KMS-11 (cell line): ENCODE results near the gene PDK1.

ENCODE experiments used
- H2AFZ ChIP-seq: fragments of 200-600 bp; sonication (generic); 2 replicates; pipeline ENCODE4 v1.6.1; 2016; ENCODE audit warnings: antibody characterized with exemption, mixed run types, low read depth
- H3K27ac ChIP-seq: fragments of 200-600 bp; sonication (generic); 2 replicates; pipeline ENCODE4 v1.6.1; 2016; ENCODE audit warnings: mild to moderate bottlenecking, mixed run types
- H3K27me3 ChIP-seq: fragments of 200-600 bp; sonication (generic); 2 replicates; pipeline ENCODE4 v1.6.1; 2017; ENCODE audit warnings: mild to moderate bottlenecking, low read depth, mixed run types, moderate library complexity; ENCODE audit not compliant: insufficient read depth
- H3K36me3 ChIP-seq: fragments of 200-600 bp; sonication (generic); 2 replicates; pipeline ENCODE4 v1.6.1; 2017; ENCODE audit warnings: mild to moderate bottlenecking, mixed run types; ENCODE audit not compliant: insufficient read depth
- H3K4me1 ChIP-seq: fragments of 200-600 bp; sonication (generic); 2 replicates; pipeline ENCODE4 v1.6.1; 2016; ENCODE audit warnings: mild to moderate bottlenecking, low read depth, mixed run types; ENCODE audit not compliant: poor library complexity, severe bottlenecking
- H3K4me2 ChIP-seq: fragments of 200-600 bp; sonication (generic); 2 replicates; pipeline ENCODE4 v1.7.0; 2016; ENCODE audit warnings: mild to moderate bottlenecking, mixed run types
- H3K4me3 ChIP-seq: fragments of 200-600 bp; sonication (generic); IDR thresholded peaks from 2 replicates; pipeline ENCODE4 v1.6.1; 2017; ENCODE audit warnings: low read depth, low read length, mixed read lengths; ENCODE audit not compliant: insufficient read depth
- H3K79me2 ChIP-seq: fragments of 200-600 bp; sonication (generic); 2 replicates; pipeline ENCODE4 v1.6.1; 2016; ENCODE audit warnings: low read depth, mixed run types; ENCODE audit not compliant: insufficient read depth
- H3K9ac ChIP-seq: fragments of 200-600 bp; sonication (generic); 2 replicates; pipeline ENCODE4 v1.6.1; 2016; ENCODE audit warnings: mild to moderate bottlenecking, mixed run types
- H4K20me1 ChIP-seq: fragments of 200-600 bp; sonication (generic); 2 replicates; pipeline ENCODE4 v1.6.1; 2016; ENCODE audit warnings: mild to moderate bottlenecking, mixed run types; ENCODE audit not compliant: insufficient read depth
- CTCF ChIP-seq: fragments of 200-600 bp; sonication (generic); conservative IDR thresholded peaks from 2 replicates; pipeline ENCODE4 v1.6.1; 2017; ENCODE audit warnings: low read depth, mild to moderate bottlenecking, antibody characterized with exemption, low read length, moderate library complexity, mixed read lengths

Gene PDK1

DNA sequence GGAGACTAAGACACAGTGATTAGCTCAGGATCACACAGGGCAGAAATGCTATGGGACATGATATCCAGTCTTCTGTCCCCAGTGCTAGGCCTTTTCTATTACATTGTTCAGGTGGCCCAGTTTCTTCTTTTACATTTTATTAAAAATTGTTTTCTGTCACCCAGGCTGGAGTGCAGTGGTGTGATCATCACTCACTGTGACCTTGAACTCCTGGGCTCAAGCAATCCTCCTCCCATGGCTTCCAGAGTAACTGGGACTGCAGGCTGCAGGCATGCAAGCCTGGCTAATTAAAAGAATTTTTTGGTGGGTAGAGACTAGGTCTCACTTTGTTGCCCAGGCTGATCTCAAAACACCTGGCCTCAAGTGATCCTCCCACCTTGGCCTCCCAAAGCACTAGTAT, 15.4 kb downstream of the PDK1 start:
- Histone ChIP-seq H3K4me1 (no peaks in the 10 kb centered on the region), H4K20me1 (no peaks in the 10 kb centered on the region), H3K27ac (no peak overlapping the region), H3K27me3 (no peaks in the 10 kb centered on the region), H2AFZ (no peak overlapping the region), H3K9ac (no peak overlapping the region), H3K4me3 (no peak overlapping the region), H3K36me3 (peaks cover 10% of the 10 kb centered on the region), H3K4me2 (no peak overlapping the region), H3K79me2 (peaks cover 7% of the 10 kb centered on the region; the same call in 1 of the 2 replicates)
- no peak for TF ChIP-seq CTCF

GRCh38 chr2:172572981-172573380, 17.1 kb downstream of the PDK1 start:
- Histone ChIP-seq H3K79me2 (peaks cover 12% of the 10 kb centered on the region; the same call in 1 of the 2 replicates), H3K36me3 (peaks cover 10% of the 10 kb centered on the region)

GRCh38 chr2:172574965-172575364, 19.1 kb downstream of the PDK1 start:
- H3K9ac ChIP-seq: no peak overlapping the region
- peaks cover 19% of the 10 kb centered on the region for H3K4me1 ChIP-seq
- no peak overlapping the region for H3K4me3 ChIP-seq
- H2AFZ ChIP-seq: no peak overlapping the region
- H3K27ac ChIP-seq: no peak overlapping the region
- peaks cover 10% of the 10 kb centered on the region; the same call in 1 of the 2 replicates for H3K36me3 ChIP-seq
- H3K79me2 ChIP-seq: peaks cover 13% of the 10 kb centered on the region; the same call in 1 of the 2 replicates
- H3K27me3 ChIP-seq: no peaks in the 10 kb centered on the region
- H3K4me2 ChIP-seq: no peak overlapping the region
- TF ChIP-seq CTCF: no peak
- no peaks in the 10 kb centered on the region for H4K20me1 ChIP-seq

More at GRCh38 chr2:172572981-172573380, 17.1 kb downstream of the PDK1 start:
- Histone ChIP-seq H2AFZ (no peak overlapping the region), H4K20me1 (no peaks in the 10 kb centered on the region), H3K4me2 (no peak overlapping the region), H3K4me1 (no peaks in the 10 kb centered on the region), H3K9ac (no peak overlapping the region), H3K27ac (no peak overlapping the region), H3K27me3 (no peaks in the 10 kb centered on the region), H3K4me3 (no peak overlapping the region)
- no peak for TF ChIP-seq CTCF

DNA sequence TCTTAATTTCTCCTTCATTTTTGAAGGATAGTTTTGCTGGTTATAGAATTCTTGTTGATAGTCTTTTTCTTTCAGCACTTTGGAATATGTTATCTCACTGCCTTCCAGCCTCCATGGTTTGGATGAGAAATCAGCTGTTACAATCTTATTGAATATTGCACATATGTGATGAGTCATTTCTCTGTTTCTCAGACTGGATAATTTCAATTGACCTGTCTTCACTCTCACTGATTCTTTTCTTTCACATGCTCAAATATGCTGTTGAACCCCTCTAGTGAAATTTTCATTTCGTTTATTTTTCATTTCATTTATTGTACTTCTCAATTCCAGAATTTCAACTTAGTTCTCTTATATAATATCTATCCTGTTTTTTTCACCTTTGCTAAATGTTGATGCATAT, 22.2 kb downstream of the PDK1 start:
- H3K4me2 ChIP-seq: no peak overlapping the region
- peaks cover 20% of the 10 kb centered on the region; the same call in 1 of the 2 replicates for H3K79me2 ChIP-seq
- H3K9ac ChIP-seq: no peak overlapping the region
- H3K27me3 ChIP-seq: no peaks in the 10 kb centered on the region
- peaks cover 44% of the 10 kb centered on the region for H3K4me1 ChIP-seq
- H3K36me3 ChIP-seq: peaks cover 10% of the 10 kb centered on the region; the same call in 1 of the 2 replicates
- no peaks in the 10 kb centered on the region for H4K20me1 ChIP-seq
- TF ChIP-seq CTCF: no peak
- no peak overlapping the region for H2AFZ ChIP-seq
- no peak overlapping the region for H3K27ac ChIP-seq
- no peak overlapping the region for H3K4me3 ChIP-seq
